HG02970 (cell line): Measurements from ENCODE around the gene HSPA9.
"Not testable (repeated sequence)": the region's sequence is repeated elsewhere in the genome, so short reads cannot be mapped to it uniquely, and the experiment has no call there.

Source experiments
- ATAC-seq: cut with Tn5 transposase; IDR thresholded peaks from one replicate; pipeline ENCODE4 v1.9.1; 2021; ENCODE audit warnings: mild to moderate bottlenecking, moderate library complexity, moderate number of reproducible peaks; ENCODE audit not compliant: unreplicated experiment, low FRiP score

The HSPA9 gene

GRCh38 chr5:138538943-138539627 is 36.1 kb downstream of the HSPA9 start:
- ATAC-seq = no peak

- ATAC-seq = no peak
These were observed 38.4 kb downstream of the HSPA9 start for GRCh38 chr5:138536665-138537315.

- ATAC-seq = no peak
These were observed 39.0 kb downstream of the HSPA9 start for GRCh38 chr5:138536215-138536614.

GRCh38 chr5:138533973-138534941 is 40.9 kb downstream of the HSPA9 start:
- no peak for ATAC-seq

- no peak for ATAC-seq
These were observed 45.4 kb downstream of the HSPA9 start for GRCh38 chr5:138529812-138530211.

GRCh38 chr5:138528744-138529469 is 46.3 kb downstream of the HSPA9 start:
- no peak for ATAC-seq

- no peak for ATAC-seq
These were observed 47.0 kb downstream of the HSPA9 start for GRCh38 chr5:138528208-138528607.

GRCh38 chr5:138527170-138527569 is 48.0 kb downstream of the HSPA9 start:
- ATAC-seq = no peak

- no peak for ATAC-seq
These were observed 51.8 kb downstream of the HSPA9 start for GRCh38 chr5:138523406-138523805.

- ATAC-seq = no peak
These were observed 54.2 kb downstream of the HSPA9 start for GRCh38 chr5:138520971-138521370.

- no peak for ATAC-seq
These were observed 57.8 kb downstream of the HSPA9 start for GRCh38 chr5:138517437-138517836.

- no peak for ATAC-seq
These were observed 59.5 kb downstream of the HSPA9 start for GRCh38 chr5:138515556-138516245.

- ATAC-seq = no peak
These were observed 61.2 kb downstream of the HSPA9 start for GRCh38 chr5:138514021-138514420.

GRCh38 chr5:138508958-138509357 is 66.2 kb downstream of the HSPA9 start:
- ATAC-seq = no peak

GRCh38 chr5:138507485-138507884 is 67.7 kb downstream of the HSPA9 start:
- ATAC-seq = not testable (repeated sequence)

GRCh38 chr5:138506370-138507306 is 68.6 kb downstream of the HSPA9 start:
- ATAC-seq = no peak

GRCh38 chr5:138504799-138505198 is 70.4 kb downstream of the HSPA9 start:
- no peak for ATAC-seq
